Measurements from ENCODE around the gene BRME1.
"Not testable (repeated sequence)": the region's sequence is repeated elsewhere in the genome, so short reads cannot be mapped to it uniquely, and the experiment has no call there.

- not testable (repeated sequence) for TF ChIP-seq CTCF (IDR thresholded peaks at IDR 0.05; ENCODE audit: low read depth, low read length, poor library complexity, severe bottlenecking); EZH2phosphoT487 (IDR thresholded peaks at IDR 0.05; ENCODE audit: borderline replicate concordance, low read length)
These were observed 53.7 kb downstream of the BRME1 start for GRCh38 chr19:13852171-13852707.

Measured in DOHH2 (cell line).